GM23338 (cell line): ENCODE measurements around the gene OSER1. TPM values are rescaled to one million over a fixed set of nuclear protein-coding genes. Genes with fewer than 3 reads are reported as not detected.

Experiments
- ATAC-seq: fragments of 200-7000 bp; cut with Tn5 transposase; 3 replicates; pipeline ENCODE4 v1.9.1; 2020
- DNase-seq: peaks from one replicate; pipeline ENCODE4 v3.0.0-alpha.2; 2015; ENCODE audit warnings: low spot score
- H2AFZ ChIP-seq: fragments of 200-600 bp; sonication (generic); 2 replicates; pipeline ENCODE4 v1.8.0; 2016; ENCODE audit warnings: antibody characterized with exemption, mild to moderate bottlenecking, moderate library complexity
- H3F3A ChIP-seq: fragments of 200-600 bp; sonication (generic); replicated peaks from 2 replicates; pipeline ENCODE4 v1.8.0; 2017; ENCODE audit warnings: antibody characterized with exemption, mixed run types, low read depth
- H3K27ac ChIP-seq: fragments of 200-600 bp; sonication (generic); 2 replicates; pipeline ENCODE4 v1.6.1; 2016; ENCODE audit warnings: low read depth
- H3K27me3 ChIP-seq: fragments of 200-600 bp; sonication (generic); 2 replicates; pipeline ENCODE4 v1.8.0; 2016; ENCODE audit warnings: mild to moderate bottlenecking, mixed run types, moderate library complexity; ENCODE audit not compliant: insufficient read depth
- H3K36me3 ChIP-seq: fragments of 200-600 bp; sonication (generic); 2 replicates; pipeline ENCODE4 v1.8.0; 2016; ENCODE audit warnings: mild to moderate bottlenecking; ENCODE audit not compliant: insufficient read depth
- H3K4me1 ChIP-seq: fragments of 200-600 bp; sonication (generic); 2 replicates; pipeline ENCODE4 v1.8.0; 2016; ENCODE audit warnings: mild to moderate bottlenecking, moderate library complexity; ENCODE audit not compliant: insufficient read depth
- H3K4me2 ChIP-seq: fragments of 200-600 bp; sonication (generic); 2 replicates; pipeline ENCODE4 v1.7.1; 2017; ENCODE audit warnings: mixed run types
- H3K4me3 ChIP-seq: fragments of 200-600 bp; sonication (generic); 2 replicates; pipeline ENCODE4 v1.6.1; 2016; ENCODE audit warnings: mixed run types
- H3K79me2 ChIP-seq: fragments of 200-600 bp; sonication (generic); replicated peaks from 2 replicates; pipeline ENCODE4 v1.8.0; 2017; ENCODE audit warnings: mild to moderate bottlenecking; ENCODE audit not compliant: insufficient read depth
- H3K9me2 ChIP-seq: fragments of 200-600 bp; sonication (generic); 2 replicates; pipeline ENCODE4 v1.8.0; 2017; ENCODE audit not compliant: insufficient read depth
- H4K20me1 ChIP-seq: fragments of 200-600 bp; sonication (generic); replicated peaks from 2 replicates; pipeline ENCODE4 v1.8.0; 2017; ENCODE audit warnings: mild to moderate bottlenecking; ENCODE audit not compliant: insufficient read depth
- H3K27ac Mint-ChIP-seq: 2 replicates; pipeline ENCODE4 v1.8.0; 2020; ENCODE audit warnings: inconsistent platforms, mild to moderate bottlenecking, moderate library complexity, mixed read lengths
- H3K27me3 Mint-ChIP-seq: 3 replicates; pipeline ENCODE4 v1.8.0; 2022; ENCODE audit warnings: low read depth, mild to moderate bottlenecking, moderate library complexity, mixed read lengths, inconsistent platforms; ENCODE audit not compliant: insufficient read depth, poor library complexity
- H3K36me3 Mint-ChIP-seq: 3 replicates; pipeline ENCODE4 v1.8.0; 2021; ENCODE audit warnings: low read depth, mild to moderate bottlenecking, inconsistent platforms, moderate library complexity, mixed read lengths
- H3K4me1 Mint-ChIP-seq: 3 replicates; pipeline ENCODE4 v1.8.0; 2020; ENCODE audit warnings: mild to moderate bottlenecking, inconsistent platforms, mixed read lengths
- H3K4me3 Mint-ChIP-seq: 3 replicates; pipeline ENCODE4 v1.8.0; 2021; ENCODE audit warnings: moderate library complexity, mild to moderate bottlenecking, inconsistent platforms, mixed read lengths
- H3K9me3 Mint-ChIP-seq: 3 replicates; pipeline ENCODE4 v1.8.0; 2020; ENCODE audit warnings: moderate library complexity, mild to moderate bottlenecking, inconsistent platforms, mixed read lengths
- CTCF ChIP-seq, 2 experiments: fragments of 200-600 bp in 1 of 2; sonication (generic) in 1 of 2; conservative IDR thresholded peaks; 2 replicates each; pipeline versions ENCODE4 v1.5.1 to v1.6.1; 2016 to 2017; ENCODE audit warnings: antibody characterized with exemption in 2 of 2, low read depth in 2 of 2, mild to moderate bottlenecking in 2 of 2, moderate library complexity in 1 of 2
- JUNB ChIP-seq: IDR thresholded peaks from one replicate; pipeline ENCODE4 v1.6.1; 2016; ENCODE audit warnings: antibody characterized with exemption; ENCODE audit not compliant: unreplicated experiment
- NANOG ChIP-seq: IDR thresholded peaks from 2 replicates; pipeline ENCODE4 v1.6.1; 2016; ENCODE audit warnings: antibody characterized with exemption, borderline replicate concordance
- polyA plus RNA-seq: library from polyadenylated mRNA; unstranded; fragments of >200 nt; fragmentation: Nextera tagmentation; extraction: Ambion mirVana; gene quantifications from 2 replicates; pipeline ENCODE4 v1.2.1, GENCODE V29; 2016
- total RNA-seq: library from RNA; depleted of rRNA; stranded (reverse); fragments of >200 nt; shearing (Covaris generic); gene quantifications from 2 replicates; pipeline ENCODE4 v1.2.3, GENCODE V29; 2014
- TF ChIP-seq, protein P1 (sequence below): IDR thresholded peaks from 2 replicates; pipeline ENCODE4 v1.6.1; 2016; ENCODE audit warnings: antibody characterized with exemption

Gene OSER1
- total and polyA plus RNA-seq, 2 experiments from 2014 or later: 25.2 to 31.1 TPM

GRCh38 chr20:44218446-44218845 is 7.9 kb upstream of the OSER1 start:
- no peak overlapping the region for H3K27ac ChIP-seq
- H3K27me3 Mint-ChIP-seq: peaks cover 9% of the 10 kb centered on the region
- no peak overlapping the region for H3K4me3 Mint-ChIP-seq

GRCh38 chr20:44217342-44218092 is 6.9 kb upstream of the OSER1 start:
- TF ChIP-seq CTCF (conservative IDR thresholded peaks at IDR 0.05; ENCODE audit: low read depth in 2 of 2): peak; percentile 97 to 99
- TF ChIP-seq, protein P1, sequence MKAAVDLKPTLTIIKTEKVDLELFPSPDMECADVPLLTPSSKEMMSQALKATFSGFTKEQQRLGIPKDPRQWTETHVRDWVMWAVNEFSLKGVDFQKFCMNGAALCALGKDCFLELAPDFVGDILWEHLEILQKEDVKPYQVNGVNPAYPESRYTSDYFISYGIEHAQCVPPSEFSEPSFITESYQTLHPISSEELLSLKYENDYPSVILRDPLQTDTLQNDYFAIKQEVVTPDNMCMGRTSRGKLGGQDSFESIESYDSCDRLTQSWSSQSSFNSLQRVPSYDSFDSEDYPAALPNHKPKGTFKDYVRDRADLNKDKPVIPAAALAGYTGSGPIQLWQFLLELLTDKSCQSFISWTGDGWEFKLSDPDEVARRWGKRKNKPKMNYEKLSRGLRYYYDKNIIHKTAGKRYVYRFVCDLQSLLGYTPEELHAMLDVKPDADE: no peak
- ATAC-seq (peak; percentile 83), DNase-seq (peak; percentile 94)
- no peaks in the 10 kb centered on the region for H3K36me3 ChIP-seq
- H3K9me2 ChIP-seq: no peaks in the 10 kb centered on the region
- peak overlapping the region; percentile 47 for H3K27ac Mint-ChIP-seq
- no peaks in the 10 kb centered on the region for H3K36me3 Mint-ChIP-seq
- H3K4me1 Mint-ChIP-seq: peaks cover 27% of the 10 kb centered on the region
- no peaks in the 10 kb centered on the region for H3K79me2 ChIP-seq
- H3K27me3 Mint-ChIP-seq: peaks cover 9% of the 10 kb centered on the region
- no peaks in the 10 kb centered on the region for H3K9me3 Mint-ChIP-seq
- H3K27ac ChIP-seq: no peak overlapping the region
- H3K4me3 Mint-ChIP-seq: no peak overlapping the region
- H2AFZ ChIP-seq: no peak overlapping the region
- H3K4me2 ChIP-seq: no peak overlapping the region
- no peak overlapping the region for H3K4me3 ChIP-seq
- H4K20me1 ChIP-seq: peaks cover 4% of the 10 kb centered on the region; the same call in 1 of the 2 replicates
- no peaks in the 10 kb centered on the region for H3K4me1 ChIP-seq
- no peaks in the 10 kb centered on the region for H3F3A ChIP-seq
- no peaks in the 10 kb centered on the region for H3K27me3 ChIP-seq

More at GRCh38 chr20:44218446-44218845, 7.9 kb upstream of the OSER1 start:
- H3K9me3 Mint-ChIP-seq: no peaks in the 10 kb centered on the region
- no peak overlapping the region for H3K27ac Mint-ChIP-seq
- Histone ChIP-seq H3K4me1 (no peaks in the 10 kb centered on the region), H3K9me2 (no peaks in the 10 kb centered on the region), H3F3A (no peaks in the 10 kb centered on the region), H3K4me3 (no peak overlapping the region), H3K27me3 (no peaks in the 10 kb centered on the region), H3K4me2 (no peak overlapping the region), H3K36me3 (no peaks in the 10 kb centered on the region), H4K20me1 (peaks cover 4% of the 10 kb centered on the region; the same call in 1 of the 2 replicates), H2AFZ (no peak overlapping the region), H3K79me2 (no peaks in the 10 kb centered on the region)
- no peaks in the 10 kb centered on the region for H3K36me3 Mint-ChIP-seq
- ATAC-seq (no peak), DNase-seq (no peak)
- H3K4me1 Mint-ChIP-seq: peaks cover 34% of the 10 kb centered on the region
- TF ChIP-seq NANOG (no peak), JUNB (no peak)

DNA sequence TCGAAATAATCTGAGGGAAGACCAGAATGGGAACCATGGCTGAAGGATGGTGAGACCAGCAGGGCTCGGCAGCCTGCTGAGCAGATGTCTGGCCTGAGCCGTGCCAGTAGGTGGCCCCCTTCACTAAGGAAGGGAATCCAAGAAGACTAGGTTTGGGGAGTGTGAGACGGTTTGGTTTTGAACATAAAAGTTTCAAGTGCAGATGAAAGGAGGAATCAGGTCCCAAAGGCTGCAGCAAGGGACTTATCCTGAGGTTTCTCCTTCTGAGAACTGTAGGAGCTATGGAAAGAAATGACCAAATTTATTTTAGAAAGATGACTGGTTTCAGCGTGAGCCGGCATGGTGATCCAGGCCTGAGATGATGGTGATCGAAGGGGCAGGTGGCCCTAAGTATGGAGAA is 4.6 kb upstream of the OSER1 start:
- Histone ChIP-seq H3K27ac (no peak overlapping the region), H3K79me2 (peaks cover 8% of the 10 kb centered on the region), H3K4me2 (no peak overlapping the region), H3K36me3 (no peaks in the 10 kb centered on the region), H3K27me3 (no peaks in the 10 kb centered on the region), H3K4me3 (no peak overlapping the region), H3K4me1 (0 out of 2 replicates have a peak, but pooled peaks cover 3% of the 10 kb centered on the region), H3K9me2 (no peaks in the 10 kb centered on the region), H2AFZ (no peak overlapping the region), H3F3A (no peaks in the 10 kb centered on the region), H4K20me1 (peaks cover 4% of the 10 kb centered on the region; the same call in 1 of the 2 replicates)
- H3K4me1 Mint-ChIP-seq: peaks cover 35% of the 10 kb centered on the region
- H3K27me3 Mint-ChIP-seq: peaks cover 13% of the 10 kb centered on the region
- no peak overlapping the region for H3K4me3 Mint-ChIP-seq
- TF ChIP-seq CTCF (conservative IDR thresholded peaks at IDR 0.05; ENCODE audit: low read depth in 2 of 2): peak; percentile 88 to 89
- no peak for TF ChIP-seq JUNB
- H3K9me3 Mint-ChIP-seq: no peaks in the 10 kb centered on the region
- no peaks in the 10 kb centered on the region; the same call in 2 of the 3 replicates for H3K36me3 Mint-ChIP-seq
- ATAC-seq (peak; percentile 24), DNase-seq (peak; percentile 81)
- peak overlapping the region; percentile 6 for H3K27ac Mint-ChIP-seq
